ENCODE results near the gene GPBP1. TPM values are rescaled to one million over a fixed set of nuclear protein-coding genes. Genes with fewer than 3 reads are reported as not detected.
"Not testable (repeated sequence)": the region's sequence is repeated elsewhere in the genome, so short reads cannot be mapped to it uniquely, and the experiment has no call there.

Gene GPBP1
- total RNA-seq, 1 experiment from 2014 or later, result 100 TPM

DNA sequence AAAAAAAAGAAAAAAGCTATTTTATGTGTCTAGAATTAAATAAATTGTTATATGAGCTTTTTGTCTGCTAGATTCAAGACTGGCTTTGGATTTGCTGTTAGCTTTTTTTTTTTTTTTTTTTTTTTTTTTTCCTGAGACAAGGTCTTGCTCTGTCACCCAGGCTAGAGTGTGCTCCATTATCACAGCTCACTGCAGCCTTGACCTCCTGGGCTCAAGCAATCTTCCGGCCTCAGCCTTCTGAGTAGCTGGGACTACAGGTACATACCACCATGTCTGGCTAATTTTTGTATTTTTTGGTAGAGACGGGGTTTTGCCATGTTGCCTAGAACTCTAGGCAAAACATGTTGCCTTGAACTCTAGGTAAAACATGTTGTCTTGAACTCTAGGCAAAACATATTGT lies 16.7 kb downstream of the GPBP1 start (continued):
- TF ChIP-seq RORB (CRISPR knock-in tag; IDR thresholded peaks at IDR 0.05), result no peak
- no peak for TF ChIP-seq OVOL2 (CRISPR knock-in tag; IDR thresholded peaks at IDR 0.05; ENCODE audit: borderline replicate concordance)
- TF ChIP-seq MXD4 (CRISPR knock-in tag; IDR thresholded peaks at IDR 0.05; ENCODE audit: borderline replicate concordance), result no peak
- TF ChIP-seq E2F1 (CRISPR knock-in tag; IDR thresholded peaks at IDR 0.05), result no peak
- TF ChIP-seq ZNF263 (CRISPR knock-in tag; IDR thresholded peaks at IDR 0.05; ENCODE audit: low read depth), result no peak
- no peak for TF ChIP-seq NR3C1 (CRISPR knock-in tag; conservative IDR thresholded peaks at IDR 0.05; ENCODE audit: low read depth)
- no peak for TF ChIP-seq ZNF232 (CRISPR knock-in tag; IDR thresholded peaks at IDR 0.05)

GRCh38 chr5:57191163-57191562 lies 17.3 kb downstream of the GPBP1 start:
- POLR2A ChIA-PET, result interaction anchor here (1.8 kb wide), 1 partner anchor 18 kb away, joined by 7 read pairs; the partner anchor contains the start of gene GPBP1
- DNase-seq (ENCODE audit: low spot score) (no peak), ATAC-seq (no peak)
- Mint-ChIP-seq H3K4me1 (peaks cover 47% of the 10 kb centered on the region), H3K4me3 (no peak overlapping the region), H3K27ac (no peak overlapping the region), H3K27me3 (ENCODE audit: low read depth) (no peaks in the 10 kb centered on the region), H3K36me3 (peaks cover 15% of the 10 kb centered on the region), H3K9me3 (no peaks in the 10 kb centered on the region)
- CTCF ChIA-PET, result interaction anchor here (0.7 to 1.0 kb wide), 3 partner anchors 11 to 95 kb away, joined by 3 read pairs; no protein-coding TSS in a partner anchor
- TF ChIP-seq, protein P1, sequence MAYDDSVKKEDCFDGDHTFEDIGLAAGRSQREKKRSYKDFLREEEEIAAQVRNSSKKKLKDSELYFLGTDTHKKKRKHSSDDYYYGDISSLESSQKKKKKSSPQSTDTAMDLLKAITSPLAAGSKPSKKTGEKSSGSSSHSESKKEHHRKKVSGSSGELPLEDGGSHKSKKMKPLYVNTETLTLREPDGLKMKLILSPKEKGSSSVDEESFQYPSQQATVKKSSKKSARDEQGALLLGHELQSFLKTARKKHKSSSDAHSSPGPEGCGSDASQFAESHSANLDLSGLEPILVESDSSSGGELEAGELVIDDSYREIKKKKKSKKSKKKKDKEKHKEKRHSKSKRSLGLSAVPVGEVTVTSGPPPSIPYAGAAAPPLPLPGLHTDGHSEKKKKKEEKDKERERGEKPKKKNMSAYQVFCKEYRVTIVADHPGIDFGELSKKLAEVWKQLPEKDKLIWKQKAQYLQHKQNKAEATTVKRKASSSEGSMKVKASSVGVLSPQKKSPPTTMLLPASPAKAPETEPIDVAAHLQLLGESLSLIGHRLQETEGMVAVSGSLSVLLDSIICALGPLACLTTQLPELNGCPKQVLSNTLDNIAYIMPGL (CRISPR knock-in tag; IDR thresholded peaks at IDR 0.05), result no peak
- TF ChIP-seq ZNF121 (CRISPR knock-in tag; IDR thresholded peaks at IDR 0.05) (no peak), NR2C2 (CRISPR knock-in tag; IDR thresholded peaks at IDR 0.05) (no peak), NR1H2 (CRISPR knock-in tag; IDR thresholded peaks at IDR 0.05) (no peak), ZNF396 (CRISPR knock-in tag; IDR thresholded peaks at IDR 0.05; ENCODE audit: borderline replicate concordance) (no peak), CREM (CRISPR knock-in tag; IDR thresholded peaks at IDR 0.05) (no peak), SMAD4 (CRISPR knock-in tag; IDR thresholded peaks at IDR 0.05) (no peak)
- TF ChIP-seq, protein P2, sequence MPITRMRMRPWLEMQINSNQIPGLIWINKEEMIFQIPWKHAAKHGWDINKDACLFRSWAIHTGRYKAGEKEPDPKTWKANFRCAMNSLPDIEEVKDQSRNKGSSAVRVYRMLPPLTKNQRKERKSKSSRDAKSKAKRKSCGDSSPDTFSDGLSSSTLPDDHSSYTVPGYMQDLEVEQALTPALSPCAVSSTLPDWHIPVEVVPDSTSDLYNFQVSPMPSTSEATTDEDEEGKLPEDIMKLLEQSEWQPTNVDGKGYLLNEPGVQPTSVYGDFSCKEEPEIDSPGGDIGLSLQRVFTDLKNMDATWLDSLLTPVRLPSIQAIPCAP (CRISPR knock-in tag; IDR thresholded peaks at IDR 0.05), result no peak
- TF ChIP-seq, protein P3, sequence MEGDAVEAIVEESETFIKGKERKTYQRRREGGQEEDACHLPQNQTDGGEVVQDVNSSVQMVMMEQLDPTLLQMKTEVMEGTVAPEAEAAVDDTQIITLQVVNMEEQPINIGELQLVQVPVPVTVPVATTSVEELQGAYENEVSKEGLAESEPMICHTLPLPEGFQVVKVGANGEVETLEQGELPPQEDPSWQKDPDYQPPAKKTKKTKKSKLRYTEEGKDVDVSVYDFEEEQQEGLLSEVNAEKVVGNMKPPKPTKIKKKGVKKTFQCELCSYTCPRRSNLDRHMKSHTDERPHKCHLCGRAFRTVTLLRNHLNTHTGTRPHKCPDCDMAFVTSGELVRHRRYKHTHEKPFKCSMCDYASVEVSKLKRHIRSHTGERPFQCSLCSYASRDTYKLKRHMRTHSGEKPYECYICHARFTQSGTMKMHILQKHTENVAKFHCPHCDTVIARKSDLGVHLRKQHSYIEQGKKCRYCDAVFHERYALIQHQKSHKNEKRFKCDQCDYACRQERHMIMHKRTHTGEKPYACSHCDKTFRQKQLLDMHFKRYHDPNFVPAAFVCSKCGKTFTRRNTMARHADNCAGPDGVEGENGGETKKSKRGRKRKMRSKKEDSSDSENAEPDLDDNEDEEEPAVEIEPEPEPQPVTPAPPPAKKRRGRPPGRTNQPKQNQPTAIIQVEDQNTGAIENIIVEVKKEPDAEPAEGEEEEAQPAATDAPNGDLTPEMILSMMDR (IDR thresholded peaks at IDR 0.05), result no peak

DNA sequence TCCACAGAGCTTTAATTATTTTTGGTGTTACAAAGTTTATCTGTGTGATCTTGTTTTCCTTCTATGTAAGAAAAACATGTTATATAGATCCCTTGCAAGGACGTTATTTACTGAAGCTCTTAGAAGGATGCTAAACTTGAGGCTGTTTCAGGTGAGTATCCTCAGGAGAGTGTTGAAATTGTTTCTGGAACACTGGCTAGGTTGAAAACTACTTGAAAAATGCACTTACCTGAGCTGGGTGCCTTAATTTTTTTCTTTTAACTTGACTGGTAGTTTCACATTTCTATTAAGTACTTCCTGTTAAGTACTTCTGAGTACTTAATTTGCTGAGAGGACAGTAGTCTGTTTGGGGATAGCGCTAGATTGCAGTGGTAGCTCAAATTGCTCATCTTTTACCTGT lies 18.1 kb downstream of the GPBP1 start:
- TF ChIP-seq KAT7 (CRISPR knock-in tag; IDR thresholded peaks at IDR 0.05; ENCODE audit: borderline replicate concordance), result no peak
- TF ChIP-seq ETV6 (CRISPR knock-in tag; IDR thresholded peaks at IDR 0.05), result no peak
- TF ChIP-seq NR3C1 (CRISPR knock-in tag; conservative IDR thresholded peaks at IDR 0.05; ENCODE audit: low read depth), result no peak
- TF ChIP-seq CREB1 (CRISPR knock-in tag; IDR thresholded peaks at IDR 0.05), result no peak
- TF ChIP-seq CREM (CRISPR knock-in tag; IDR thresholded peaks at IDR 0.05), result no peak
- no peak for TF ChIP-seq ZNF317 (CRISPR knock-in tag; IDR thresholded peaks at IDR 0.05; ENCODE audit: borderline replicate concordance, low read depth)
- TF ChIP-seq ESRRA (CRISPR knock-in tag; IDR thresholded peaks at IDR 0.05; ENCODE audit: borderline replicate concordance), result no peak
- TF ChIP-seq ATF1 (CRISPR knock-in tag; IDR thresholded peaks at IDR 0.05), result no peak
- TF ChIP-seq ZNF263 (CRISPR knock-in tag; IDR thresholded peaks at IDR 0.05; ENCODE audit: low read depth), result no peak
- TF ChIP-seq, protein P2 (CRISPR knock-in tag; IDR thresholded peaks at IDR 0.05), result no peak
- TF ChIP-seq ZNF423 (CRISPR knock-in tag; IDR thresholded peaks at IDR 0.05), result no peak
- no peak for TF ChIP-seq GTF2I (CRISPR knock-in tag; conservative IDR thresholded peaks at IDR 0.05)
- TF ChIP-seq, protein P4, sequence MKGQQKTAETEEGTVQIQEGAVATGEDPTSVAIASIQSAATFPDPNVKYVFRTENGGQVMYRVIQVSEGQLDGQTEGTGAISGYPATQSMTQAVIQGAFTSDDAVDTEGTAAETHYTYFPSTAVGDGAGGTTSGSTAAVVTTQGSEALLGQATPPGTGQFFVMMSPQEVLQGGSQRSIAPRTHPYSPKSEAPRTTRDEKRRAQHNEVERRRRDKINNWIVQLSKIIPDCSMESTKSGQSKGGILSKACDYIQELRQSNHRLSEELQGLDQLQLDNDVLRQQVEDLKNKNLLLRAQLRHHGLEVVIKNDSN (CRISPR knock-in tag; IDR thresholded peaks at IDR 0.05), result no peak
- TF ChIP-seq NFE2L1 (CRISPR knock-in tag; IDR thresholded peaks at IDR 0.05), result no peak
- ChIA-PET CTCF (no interaction called here), POLR2A (no interaction called here)
- peaks cover 15% of the 10 kb centered on the region for H3K36me3 Mint-ChIP-seq
- H3K27ac Mint-ChIP-seq, result peak overlapping the region; percentile 52
- ATAC-seq, result no peak
- H3K27me3 Mint-ChIP-seq (ENCODE audit: low read depth), result no peaks in the 10 kb centered on the region
- peaks cover 39% of the 10 kb centered on the region for H3K4me1 Mint-ChIP-seq
- H3K9me3 Mint-ChIP-seq, result no peaks in the 10 kb centered on the region
- no peak overlapping the region for H3K4me3 Mint-ChIP-seq
- no peak for DNase-seq (ENCODE audit: low spot score)

GRCh38 chr5:57192832-57193231 lies 19.0 kb downstream of the GPBP1 start:
- CTCF ChIA-PET, POLR2A ChIA-PET: not testable (repeated sequence)

More at GRCh38 chr5:57192832-57193231, 19.0 kb downstream of the GPBP1 start:
- H3K27ac Mint-ChIP-seq, result peak overlapping the region; percentile 70
- H3K27me3 Mint-ChIP-seq (ENCODE audit: low read depth); DNase-seq (ENCODE audit: low spot score); ATAC-seq; H3K9me3 Mint-ChIP-seq; H3K4me3 Mint-ChIP-seq: not testable (repeated sequence)
- H3K36me3 Mint-ChIP-seq, result peaks cover 17% of the 10 kb centered on the region
- H3K4me1 Mint-ChIP-seq, result peaks cover 34% of the 10 kb centered on the region
